ENCODE results near the gene OTC. TPM values are rescaled to one million over a fixed set of nuclear protein-coding genes. Genes with fewer than 3 reads are reported as not detected.

Gene OTC
- total RNA-seq, 1 donor from 2014 or later = not detected

- CTCF ChIA-PET = no interaction called here
- no peak for DNase-seq
- POLR2A ChIA-PET = no interaction called here
- no peak for ATAC-seq (ENCODE audit: low read depth)
- H3K27ac Mint-ChIP-seq = no peak overlapping the region
- H3K36me3 Mint-ChIP-seq (ENCODE audit: low read depth) = no peaks in the 10 kb centered on the region
- no peak for TF ChIP-seq CTCF (IDR thresholded peaks at IDR 0.05)
- no peak overlapping the region for H3K4me3 Mint-ChIP-seq
- no peaks in the 10 kb centered on the region for H3K9me3 Mint-ChIP-seq
- no peaks in the 10 kb centered on the region for H3K27me3 Mint-ChIP-seq
- H3K4me1 Mint-ChIP-seq = no peaks in the 10 kb centered on the region
- intact Hi-C loops (cut with micrococcal nuclease) = no loop called here
These were observed 16.4 kb downstream of the OTC start for GRCh38 chrX:38368774-38369173.

- Mint-ChIP-seq H3K9me3 (no peaks in the 10 kb centered on the region), H3K4me3 (no peak overlapping the region), H3K27ac (no peak overlapping the region), H3K4me1 (no peaks in the 10 kb centered on the region), H3K27me3 (no peaks in the 10 kb centered on the region), H3K36me3 (ENCODE audit: low read depth) (no peaks in the 10 kb centered on the region)
- TF ChIP-seq CTCF (IDR thresholded peaks at IDR 0.05) = no peak
- DNase-seq (no peak), ATAC-seq (ENCODE audit: low read depth) (no peak)
- intact Hi-C loops (cut with micrococcal nuclease) = no loop called here
- ChIA-PET CTCF (no interaction called here), POLR2A (no interaction called here)
These were observed 19.2 kb downstream of the OTC start for GRCh38 chrX:38371641-38372040.

- no peak for TF ChIP-seq CTCF (IDR thresholded peaks at IDR 0.05)
- Mint-ChIP-seq H3K4me1 (no peaks in the 10 kb centered on the region), H3K36me3 (ENCODE audit: low read depth) (no peaks in the 10 kb centered on the region), H3K4me3 (no peak overlapping the region), H3K27ac (no peak overlapping the region), H3K27me3 (no peaks in the 10 kb centered on the region), H3K9me3 (no peaks in the 10 kb centered on the region)
- DNase-seq (no peak), ATAC-seq (ENCODE audit: low read depth) (no peak)
- CTCF ChIA-PET = no interaction called here
- intact Hi-C loops (cut with micrococcal nuclease) = no loop called here
- POLR2A ChIA-PET = no interaction called here
These were observed 22.0 kb downstream of the OTC start for GRCh38 chrX:38374431-38374830.

GRCh38 chrX:38375891-38376290 lies 23.5 kb downstream of the OTC start:
- CTCF ChIA-PET = no interaction called here
- ATAC-seq (ENCODE audit: low read depth) = no peak
- H3K27me3 Mint-ChIP-seq = no peaks in the 10 kb centered on the region
- no peak overlapping the region for H3K27ac Mint-ChIP-seq
- intact Hi-C loops (cut with micrococcal nuclease) = no loop called here
- no peaks in the 10 kb centered on the region for H3K36me3 Mint-ChIP-seq (ENCODE audit: low read depth)
- POLR2A ChIA-PET = no interaction called here
- H3K9me3 Mint-ChIP-seq = no peaks in the 10 kb centered on the region
- no peak for TF ChIP-seq CTCF (IDR thresholded peaks at IDR 0.05)
- H3K4me3 Mint-ChIP-seq = no peak overlapping the region
- H3K4me1 Mint-ChIP-seq = no peaks in the 10 kb centered on the region
- no peak for DNase-seq

GRCh38 chrX:38376747-38377146 lies 24.3 kb downstream of the OTC start:
- H3K4me1 Mint-ChIP-seq = no peaks in the 10 kb centered on the region
- no peak for DNase-seq
- no peak for ATAC-seq (ENCODE audit: low read depth)

More at GRCh38 chrX:38376747-38377146, 24.3 kb downstream of the OTC start:
- Mint-ChIP-seq H3K36me3 (ENCODE audit: low read depth) (no peaks in the 10 kb centered on the region), H3K9me3 (no peaks in the 10 kb centered on the region), H3K4me3 (no peak overlapping the region), H3K27me3 (no peaks in the 10 kb centered on the region), H3K27ac (no peak overlapping the region)
- ChIA-PET POLR2A (no interaction called here), CTCF (no interaction called here)
- intact Hi-C loops (cut with micrococcal nuclease) = no loop called here
- no peak for TF ChIP-seq CTCF (IDR thresholded peaks at IDR 0.05)

All from activated B cell treated with CpG ODN at 0.5 μM for 24 hours (primary cell).